Choroid plexus epithelial cell (primary cell): ENCODE measurements around the gene ERC2.

Source experiments
- DNase-seq: peaks from one replicate; pipeline ENCODE4 v3.0.0-alpha.2; 2010; ENCODE audit warnings: low read depth
- H3K4me3 ChIP-seq: 2 replicates; pipeline ENCODE4 v1.5.1; 2011; ENCODE audit warnings: low read depth, mild to moderate bottlenecking, control low read depth, low read length, moderate library complexity
- CTCF ChIP-seq: conservative IDR thresholded peaks from 2 replicates; pipeline ENCODE4 v1.5.1; 2011; ENCODE audit warnings: low read depth, mild to moderate bottlenecking, control low read depth, inconsistent platforms, low read length, moderate library complexity

Gene ERC2

GRCh38 chr3:56102032-56102431 lies 366.2 kb downstream of the ERC2 start:
- no peak overlapping the region for H3K4me3 ChIP-seq
- no peak for TF ChIP-seq CTCF
- DNase-seq, result no peak

GRCh38 chr3:56101576-56101975 lies 366.7 kb downstream of the ERC2 start:
- DNase-seq, result no peak
- TF ChIP-seq CTCF, result no peak
- H3K4me3 ChIP-seq, result no peak overlapping the region

GRCh38 chr3:56096999-56097398 lies 371.3 kb downstream of the ERC2 start:
- no peak for TF ChIP-seq CTCF
- no peak overlapping the region for H3K4me3 ChIP-seq
- DNase-seq, result no peak

GRCh38 chr3:56094170-56094569 lies 374.1 kb downstream of the ERC2 start:
- no peak for TF ChIP-seq CTCF
- no peak overlapping the region for H3K4me3 ChIP-seq

GRCh38 chr3:56089739-56090138 lies 378.5 kb downstream of the ERC2 start:
- DNase-seq, result peak; percentile 4
- no peak overlapping the region for H3K4me3 ChIP-seq
- TF ChIP-seq CTCF, result peak; percentile 23

More at GRCh38 chr3:56094170-56094569, 374.1 kb downstream of the ERC2 start:
- no peak for DNase-seq

GRCh38 chr3:56087451-56088053 lies 380.7 kb downstream of the ERC2 start:
- no peak overlapping the region for H3K4me3 ChIP-seq
- TF ChIP-seq CTCF, result no peak
- no peak for DNase-seq

GRCh38 chr3:56086355-56086754 lies 381.9 kb downstream of the ERC2 start:
- DNase-seq, result peak; percentile 65

More at GRCh38 chr3:56086355-56086754, 381.9 kb downstream of the ERC2 start:
- no peak for TF ChIP-seq CTCF
- no peak overlapping the region for H3K4me3 ChIP-seq
